ENCODE results near the gene TEX264. TPM values are rescaled to one million over a fixed set of nuclear protein-coding genes. Genes with fewer than 3 reads are reported as not detected.

The TEX264 gene
- total and polyA plus RNA-seq, 8 donors, result 18.7 to 73.0 (median 37.3) TPM

DNA sequence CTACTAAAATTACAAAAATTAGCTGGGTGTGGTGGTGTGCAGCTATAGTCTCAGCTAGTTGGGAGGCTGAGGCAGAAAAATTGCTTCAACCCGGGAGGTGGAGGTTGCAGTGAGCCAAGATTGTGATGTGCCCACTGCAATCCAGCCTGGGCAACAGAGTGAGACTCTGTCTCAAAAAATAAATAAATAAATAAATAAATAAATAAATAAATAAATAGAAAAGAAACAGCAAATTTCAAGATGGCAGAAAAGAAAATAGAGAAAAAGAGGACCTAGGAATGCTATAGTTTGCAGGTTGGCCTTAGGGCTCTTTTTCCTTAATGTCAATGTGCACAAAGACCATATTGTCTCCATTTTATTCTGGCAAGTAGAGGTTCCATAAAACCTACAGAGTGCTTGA lies 79.8 kb downstream of the TEX264 start:
- DNase-seq, result no peak
- Histone ChIP-seq H3K4me1 (peaks cover 0 to 10% (median 5%) of the 10 kb centered on the region in 4 donors), H3K27ac (no peak overlapping the region), H3K27me3 (no peaks in the 10 kb centered on the region), H3K9me3 (peaks cover 0 to 3% (median 0%) of the 10 kb centered on the region in 4 donors), H3K4me3 (no peak overlapping the region), H3K36me3 (no peaks in the 10 kb centered on the region)
- intact Hi-C loops (cut with DNase I; ENCODE audit: low total_unique reads), result no loop called here
- 94 to 100% (median 94%) methylated on average over 1 of the region's 1 CpG for WGBS, 5 donors
- no peak for TF ChIP-seq POLR2A (IDR thresholded peaks at IDR 0.05)

DNA sequence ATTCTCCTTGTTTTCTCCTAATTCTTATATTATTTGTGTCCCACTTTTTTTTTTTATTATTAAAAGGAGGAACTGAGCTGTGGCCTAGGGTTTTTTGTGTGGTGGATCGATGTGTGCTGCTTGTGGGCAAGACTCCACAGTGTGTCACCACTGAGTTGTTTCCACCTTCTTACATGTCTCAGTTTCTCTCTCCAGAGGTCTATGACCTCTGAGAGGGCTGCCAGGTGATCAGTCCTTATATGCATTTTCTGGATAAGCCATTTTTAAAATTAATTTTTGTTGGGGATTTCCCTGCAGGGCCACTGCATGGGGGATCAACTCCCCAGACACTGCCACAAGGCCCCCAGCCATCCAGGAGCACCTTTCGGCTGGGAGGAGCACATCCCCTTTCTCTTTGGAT lies 80.2 kb downstream of the TEX264 start:
- DNase-seq, result no peak
- Histone ChIP-seq H3K4me1 (peaks cover 0 to 10% (median 5%) of the 10 kb centered on the region in 4 donors), H3K36me3 (no peaks in the 10 kb centered on the region), H3K4me3 (no peak overlapping the region), H3K27ac (no peak overlapping the region), H3K27me3 (no peaks in the 10 kb centered on the region), H3K9me3 (peaks cover 0 to 7% (median 0%) of the 10 kb centered on the region in 4 donors)
- TF ChIP-seq, protein P1, sequence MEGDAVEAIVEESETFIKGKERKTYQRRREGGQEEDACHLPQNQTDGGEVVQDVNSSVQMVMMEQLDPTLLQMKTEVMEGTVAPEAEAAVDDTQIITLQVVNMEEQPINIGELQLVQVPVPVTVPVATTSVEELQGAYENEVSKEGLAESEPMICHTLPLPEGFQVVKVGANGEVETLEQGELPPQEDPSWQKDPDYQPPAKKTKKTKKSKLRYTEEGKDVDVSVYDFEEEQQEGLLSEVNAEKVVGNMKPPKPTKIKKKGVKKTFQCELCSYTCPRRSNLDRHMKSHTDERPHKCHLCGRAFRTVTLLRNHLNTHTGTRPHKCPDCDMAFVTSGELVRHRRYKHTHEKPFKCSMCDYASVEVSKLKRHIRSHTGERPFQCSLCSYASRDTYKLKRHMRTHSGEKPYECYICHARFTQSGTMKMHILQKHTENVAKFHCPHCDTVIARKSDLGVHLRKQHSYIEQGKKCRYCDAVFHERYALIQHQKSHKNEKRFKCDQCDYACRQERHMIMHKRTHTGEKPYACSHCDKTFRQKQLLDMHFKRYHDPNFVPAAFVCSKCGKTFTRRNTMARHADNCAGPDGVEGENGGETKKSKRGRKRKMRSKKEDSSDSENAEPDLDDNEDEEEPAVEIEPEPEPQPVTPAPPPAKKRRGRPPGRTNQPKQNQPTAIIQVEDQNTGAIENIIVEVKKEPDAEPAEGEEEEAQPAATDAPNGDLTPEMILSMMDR (IDR thresholded peaks at IDR 0.05), result no peak
- TF ChIP-seq EP300 (IDR thresholded peaks at IDR 0.05), result no peak
- TF ChIP-seq POLR2A (IDR thresholded peaks at IDR 0.05), result no peak
- no peak for TF ChIP-seq POLR2AphosphoS5 (IDR thresholded peaks at IDR 0.05)
- 89 to 93% (median 91%) methylated on average over 2 of the region's 2 CpGs for WGBS, 5 donors
- intact Hi-C loops (cut with DNase I; ENCODE audit: low total_unique reads), result no loop called here

Small RNA genes within 50 kb of the gene (small RNA-seq; reads per million reads assigned to genes)
- gene RNA5SP132, result 8,606 to 34,751 (median 14,207) reads per million in 4 donors

Other genes starting within 250 kb of the TEX264 start
- 10 to 100 TPM in 4 of 5 donors, 1 to 10 TPM in 1; 8.4 to 25.5 (median 15.2) TPM for gene DCAF1, start 171.2 kb upstream of the TEX264 start, total RNA-seq
- 1 to 10 TPM; 4.3 to 5.9 (median 5.1) TPM for gene DCAF1, start 171.2 kb upstream of the TEX264 start, polyA plus RNA-seq
- 10 to 100 TPM in 4 of 5 donors, 1 to 10 TPM in 1; 2.3 to 46.0 (median 27.4) TPM for gene RAD54L2, start 132.5 kb upstream of the TEX264 start, total RNA-seq
- gene RAD54L2, start 132.5 kb upstream of the TEX264 start, polyA plus RNA-seq, result 1 to 10 TPM; 1.5 to 3.9 (median 1.6) TPM
- under 1 TPM in 2 of 5 donors, not detected in 3; 0.37 to 0.58 TPM for gene GRM2, start 35.8 kb downstream of the TEX264 start, total RNA-seq
- gene GRM2, start 35.8 kb downstream of the TEX264 start, polyA plus RNA-seq, result under 1 TPM in 2 of 3 donors, not detected in 1; 0.06 to 0.15 TPM
- not detected for gene IQCF6, start 108.0 kb downstream of the TEX264 start, total RNA-seq
- not detected for gene IQCF6, start 108.0 kb downstream of the TEX264 start, polyA plus RNA-seq
- gene IQCF2, start 190.4 kb downstream of the TEX264 start, total RNA-seq, result not detected
- not detected for gene IQCF2, start 190.4 kb downstream of the TEX264 start, polyA plus RNA-seq
- not detected for gene IQCF5, start 204.3 kb downstream of the TEX264 start, total RNA-seq
- not detected for gene IQCF5, start 204.3 kb downstream of the TEX264 start, polyA plus RNA-seq
- not detected for gene IQCF1, start 232.1 kb downstream of the TEX264 start, total RNA-seq
- gene IQCF1, start 232.1 kb downstream of the TEX264 start, polyA plus RNA-seq, result not detected

Measured in stomach (tissue), 9 donors.